Lower lobe of right lung (tissue), 2 donors: Measurements from ENCODE around the gene SLC39A8. TPM values are rescaled to one million over a fixed set of nuclear protein-coding genes. Genes with fewer than 3 reads are reported as not detected.

Experiments
- ATAC-seq, 2 donors: fragments of 200-7000 bp; cut with Tn5 transposase; one replicate each; pipeline ENCODE4 v1.9.1; 2020 to 2022; ENCODE audit warnings: mild to moderate bottlenecking in 2 of 2, moderate library complexity in 2 of 2
- DNase-seq: peaks from one replicate; pipeline ENCODE4 v3.0.0-alpha.2; 2020
- H3K27ac ChIP-seq: fragments of 200-600 bp; one replicate; pipeline ENCODE4 v1.8.0; 2022
- H3K27me3 ChIP-seq: fragments of 200-600 bp; one replicate; pipeline ENCODE4 v1.8.0; 2022; ENCODE audit warnings: low read depth
- H3K36me3 ChIP-seq: fragments of 200-600 bp; one replicate; pipeline ENCODE4 v1.8.0; 2022; ENCODE audit warnings: mild to moderate bottlenecking
- H3K4me1 ChIP-seq: fragments of 200-600 bp; one replicate; pipeline ENCODE4 v1.8.0; 2022
- H3K4me3 ChIP-seq: fragments of 200-600 bp; one replicate; pipeline ENCODE4 v1.8.0; 2022; ENCODE audit warnings: mild to moderate bottlenecking
- H3K9me3 ChIP-seq: fragments of 200-600 bp; one replicate; pipeline ENCODE4 v1.8.0; 2022
- intact Hi-C: fragments of 100-400 bp; cut with DNase I; formaldehyde crosslinking; loops from one replicate; pipeline ENCODE4 v1.11.0; 2022
- total RNA-seq: library from RNA; stranded (reverse); fragmentation: NEBNext Ultra II Directional; extraction: Animal tissue kit (Norgen Biotek cat#: 25700); gene quantifications from one replicate; pipeline ENCODE4 v1.2.1, GENCODE V29; 2021
- TF ChIP-seq, protein P1 (sequence below): fragments of 200-600 bp; IDR thresholded peaks from one replicate; pipeline ENCODE4 v1.8.0; 2022; ENCODE audit warnings: antibody characterized with exemption, mild to moderate bottlenecking
- donor health status: DM: no; HTN: yes; CAD: no; lungs with severe emphysema.

SLC39A8 gene
- total RNA-seq, 1 donor from 2014 or later = 370 TPM

DNA sequence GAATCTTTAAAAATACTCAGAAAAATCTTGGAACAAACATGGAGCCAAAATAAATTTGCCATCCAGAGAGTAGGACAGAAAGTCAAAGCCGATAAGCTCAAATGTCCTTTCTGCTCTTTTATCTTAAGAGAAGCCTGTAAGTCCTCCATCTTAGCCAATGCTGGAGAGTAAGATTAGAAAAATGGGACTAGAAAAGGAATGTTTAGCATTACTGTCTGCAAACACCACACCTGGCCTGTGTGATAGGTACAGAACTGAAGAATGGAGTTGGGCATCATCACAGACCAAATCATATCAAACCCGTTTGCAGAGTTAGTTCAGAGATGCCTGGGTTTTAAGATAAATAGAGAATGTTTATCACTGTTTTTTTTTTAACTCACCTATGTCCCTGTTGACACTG, 10.5 kb upstream of the SLC39A8 start:
- Histone ChIP-seq H3K4me1 (no peaks in the 10 kb centered on the region), H3K27me3 (no peaks in the 10 kb centered on the region), H3K9me3 (no peaks in the 10 kb centered on the region), H3K36me3 (no peaks in the 10 kb centered on the region), H3K27ac (no peak overlapping the region), H3K4me3 (no peak overlapping the region)
- TF ChIP-seq, protein P1, sequence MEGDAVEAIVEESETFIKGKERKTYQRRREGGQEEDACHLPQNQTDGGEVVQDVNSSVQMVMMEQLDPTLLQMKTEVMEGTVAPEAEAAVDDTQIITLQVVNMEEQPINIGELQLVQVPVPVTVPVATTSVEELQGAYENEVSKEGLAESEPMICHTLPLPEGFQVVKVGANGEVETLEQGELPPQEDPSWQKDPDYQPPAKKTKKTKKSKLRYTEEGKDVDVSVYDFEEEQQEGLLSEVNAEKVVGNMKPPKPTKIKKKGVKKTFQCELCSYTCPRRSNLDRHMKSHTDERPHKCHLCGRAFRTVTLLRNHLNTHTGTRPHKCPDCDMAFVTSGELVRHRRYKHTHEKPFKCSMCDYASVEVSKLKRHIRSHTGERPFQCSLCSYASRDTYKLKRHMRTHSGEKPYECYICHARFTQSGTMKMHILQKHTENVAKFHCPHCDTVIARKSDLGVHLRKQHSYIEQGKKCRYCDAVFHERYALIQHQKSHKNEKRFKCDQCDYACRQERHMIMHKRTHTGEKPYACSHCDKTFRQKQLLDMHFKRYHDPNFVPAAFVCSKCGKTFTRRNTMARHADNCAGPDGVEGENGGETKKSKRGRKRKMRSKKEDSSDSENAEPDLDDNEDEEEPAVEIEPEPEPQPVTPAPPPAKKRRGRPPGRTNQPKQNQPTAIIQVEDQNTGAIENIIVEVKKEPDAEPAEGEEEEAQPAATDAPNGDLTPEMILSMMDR = no peak
- DNase-seq = no peak
- ATAC-seq = no peak
- intact Hi-C loops = no loop called here

DNA sequence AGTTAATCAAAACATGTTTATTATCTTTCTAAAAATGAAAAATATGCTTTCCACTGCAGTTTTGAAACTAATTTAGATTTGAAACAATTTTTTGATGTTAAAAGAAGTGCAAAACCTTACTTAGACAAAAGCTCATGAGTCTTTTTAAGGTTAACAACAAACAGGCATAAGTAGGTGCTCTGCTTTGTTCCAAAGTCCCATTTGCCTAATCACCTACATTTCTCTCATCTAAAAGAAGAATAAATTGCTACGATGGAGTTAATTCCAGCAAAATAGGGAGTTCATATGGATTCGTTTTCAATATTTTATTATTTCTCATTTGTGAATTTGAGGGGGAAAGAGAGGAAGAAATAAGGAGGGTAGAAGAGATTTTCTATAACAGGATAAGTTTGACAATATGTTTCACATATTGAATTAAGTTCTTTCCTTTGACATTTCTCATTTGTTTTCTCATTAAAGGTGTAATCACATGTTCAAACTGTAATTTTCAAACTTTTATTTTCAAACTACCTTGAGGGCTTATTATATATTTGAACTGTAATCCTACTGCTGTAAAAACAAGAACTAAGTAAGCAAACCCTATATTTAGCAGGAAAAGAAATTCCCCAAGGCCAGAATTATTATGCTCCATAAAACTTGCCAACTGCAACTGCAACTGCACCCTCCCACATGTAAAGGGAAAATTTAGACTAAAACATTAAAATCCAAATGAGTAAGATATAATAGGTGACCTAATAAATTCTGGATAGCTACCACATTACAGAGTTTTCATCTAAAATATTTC, 9.6 kb upstream of the SLC39A8 start:
- H3K36me3 ChIP-seq = no peaks in the 10 kb centered on the region
- intact Hi-C loops = no loop called here
- DNase-seq = no peak
- no peak overlapping the region for H3K27ac ChIP-seq
- H3K4me1 ChIP-seq = no peaks in the 10 kb centered on the region
- H3K9me3 ChIP-seq = no peaks in the 10 kb centered on the region
- H3K4me3 ChIP-seq = no peak overlapping the region
- no peak for ATAC-seq
- H3K27me3 ChIP-seq = no peaks in the 10 kb centered on the region
- TF ChIP-seq, protein P1 = no peak

DNA sequence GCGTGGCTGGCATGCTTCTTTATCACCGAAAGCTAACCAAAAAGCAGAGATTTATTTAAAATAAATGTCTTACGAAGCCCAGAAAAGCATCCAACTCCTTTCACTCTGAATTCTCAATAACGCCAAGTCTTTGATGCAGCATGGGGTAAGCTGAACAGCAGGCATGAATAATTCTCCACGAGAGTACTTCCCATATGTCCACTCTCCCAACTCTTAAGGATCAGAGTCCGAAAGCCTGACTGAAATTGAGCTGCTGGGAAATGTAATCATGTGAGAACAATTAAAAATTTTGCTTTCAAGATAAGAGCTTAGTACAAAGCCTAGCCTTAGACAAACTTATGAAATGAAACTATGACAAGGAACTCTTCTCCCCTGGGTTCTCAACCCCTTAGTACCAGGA, 7.5 kb upstream of the SLC39A8 start:
- Histone ChIP-seq H3K36me3 (no peaks in the 10 kb centered on the region), H3K9me3 (no peaks in the 10 kb centered on the region), H3K4me1 (no peaks in the 10 kb centered on the region), H3K27me3 (no peaks in the 10 kb centered on the region), H3K27ac (no peak overlapping the region), H3K4me3 (no peak overlapping the region)
- DNase-seq (no peak), ATAC-seq (peak; percentile 58 to 93)
- intact Hi-C loops = no loop called here
- TF ChIP-seq, protein P1 = no peak

DNA sequence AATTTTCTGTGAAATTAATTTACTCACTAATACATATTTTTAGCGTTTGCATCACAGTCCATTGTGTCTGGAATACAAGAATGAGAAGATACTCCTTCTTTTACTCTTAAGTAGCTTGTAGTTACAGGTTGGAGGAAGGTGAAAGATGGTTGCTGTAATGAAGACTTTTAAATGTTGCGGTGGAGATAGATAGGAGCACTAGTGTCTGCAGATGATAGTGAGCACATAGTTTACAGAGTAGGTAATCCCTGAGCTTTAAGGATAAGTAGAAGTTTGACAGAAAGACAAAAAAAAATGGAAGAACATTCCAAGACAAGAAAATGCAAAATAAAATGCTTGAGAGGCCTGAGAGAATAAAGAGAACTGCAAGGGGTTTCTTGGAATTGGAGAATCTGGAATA, 5.4 kb upstream of the SLC39A8 start:
- Histone ChIP-seq H3K27ac (no peak overlapping the region), H3K36me3 (no peaks in the 10 kb centered on the region), H3K27me3 (no peaks in the 10 kb centered on the region), H3K9me3 (no peaks in the 10 kb centered on the region), H3K4me3 (no peak overlapping the region), H3K4me1 (peaks cover 10% of the 10 kb centered on the region)
- DNase-seq (no peak), ATAC-seq (no peak)
- TF ChIP-seq, protein P1 = no peak
- intact Hi-C loops = no loop called here

DNA sequence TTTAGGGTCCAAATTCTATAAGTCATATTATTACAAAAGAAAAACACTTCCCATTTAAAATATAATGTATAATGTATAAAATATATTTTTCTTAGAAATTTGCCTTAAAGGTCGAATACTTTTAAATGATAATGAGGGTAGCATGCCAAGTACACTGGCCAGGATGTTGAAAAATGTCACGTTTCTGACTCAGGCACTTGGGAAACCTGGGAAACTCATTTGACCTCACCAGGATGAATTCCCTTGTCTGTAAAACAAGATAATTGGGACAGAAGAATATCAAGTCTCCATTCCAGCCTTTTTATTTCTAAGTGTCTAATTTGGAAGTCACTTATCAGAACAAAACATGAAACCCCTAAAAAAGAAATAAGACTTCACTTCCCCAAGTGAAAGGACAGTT, 3.4 kb upstream of the SLC39A8 start:
- no peak overlapping the region for H3K27ac ChIP-seq
- no peaks in the 10 kb centered on the region for H3K36me3 ChIP-seq
- H3K4me3 ChIP-seq = no peak overlapping the region
- DNase-seq = no peak
- ATAC-seq = no peak
- TF ChIP-seq, protein P1 = no peak
- H3K9me3 ChIP-seq = no peaks in the 10 kb centered on the region
- H3K27me3 ChIP-seq = no peaks in the 10 kb centered on the region
- H3K4me1 ChIP-seq = peaks cover 15% of the 10 kb centered on the region
- intact Hi-C loops = no loop called here
